GM12878 (cell line): ENCODE measurements around the gene DCLK2. TPM values are rescaled to one million over a fixed set of nuclear protein-coding genes. Genes with fewer than 3 reads are reported as not detected.

Experiments used
- ATAC-seq: fragments of 200-7000 bp; cut with Tn5 transposase; 3 replicates; pipeline ENCODE4 v1.9.1; 2020; ENCODE audit warnings: mild to moderate bottlenecking, moderate library complexity
- BruUV-seq: library from RNA; stranded (reverse); fragments of 400-500 nt; replicated peaks from 2 replicates; lab custom pipeline; 2021; lab: Mats Ljungman, UMichigan
- CTCF ChIA-PET: fragments of 300-600 bp; sonication (Branson Sonifier 250); formaldehyde crosslinking; extraction: SDS; loops from one replicate; lab custom pipeline; 2021; ENCODE audit warnings: inconsistent platforms; lab: Yijun Ruan, JAX
- POLR2A ChIA-PET: fragments of 350-600 bp; formaldehyde crosslinking; extraction: SDS; loops from one replicate; lab custom pipeline; 2021; ENCODE audit warnings: inconsistent platforms; lab: Charles Lee
- RAD21 ChIA-PET: fragments of 300-600 bp; sonication (Branson Sonifier 250); formaldehyde crosslinking; loops from one replicate; lab custom pipeline; 2023; ENCODE audit warnings: antibody characterized with exemption; ENCODE audit not compliant: unreplicated experiment; lab: Charles Lee
- SMC1A ChIA-PET: fragments of 300-600 bp; sonication (Branson Sonifier 250); formaldehyde crosslinking; loops from one replicate; lab custom pipeline; 2023; ENCODE audit not compliant: unreplicated experiment, uncharacterized antibody; lab: Charles Lee
- DNase-seq: peaks from one replicate; pipeline ENCODE4 v3.0.0-alpha.2; 2011; ENCODE audit warnings: low read depth, low spot score
- FAIRE-seq: peaks from 3 replicates; lab custom pipeline; 2011; peaks lifted over from hg19 to GRCh38; lab: Jason Lieb, UNC
- H2AFZ ChIP-seq: 2 replicates; pipeline ENCODE4 v1.6.0; 2011; ENCODE audit warnings: low read depth, low read length, control low read depth; ENCODE audit not compliant: control insufficient read depth
- H3K27ac ChIP-seq: 2 replicates; pipeline ENCODE4 v1.5.1; 2011; ENCODE audit warnings: control low read depth; ENCODE audit not compliant: control insufficient read depth, insufficient read depth
- H3K27me3 ChIP-seq, 2 experiments: replicated peaks in 1 of 2; 2 replicates each; pipeline versions ENCODE4 v1.6.0 to v1.6.1; 2011; ENCODE audit warnings: low read length in 1 of 2; ENCODE audit not compliant: control insufficient read depth in 2 of 2, insufficient read depth in 2 of 2
- H3K36me3 ChIP-seq, 2 experiments: 2 replicates each; pipeline ENCODE4 v1.5.1; 2011; ENCODE audit warnings: low read length in 1 of 2; ENCODE audit not compliant: control insufficient read depth in 2 of 2, insufficient read depth in 2 of 2
- H3K4me1 ChIP-seq: 2 replicates; pipeline ENCODE4 v1.6.1; 2011; ENCODE audit warnings: mild to moderate bottlenecking, low read length, moderate library complexity, mixed read lengths; ENCODE audit not compliant: control insufficient read depth, insufficient read depth
- H3K4me2 ChIP-seq: 2 replicates; pipeline ENCODE4 v1.6.0; 2011; ENCODE audit warnings: control low read depth; ENCODE audit not compliant: control insufficient read depth, insufficient read depth
- H3K4me3 ChIP-seq: fragments of 200-600 bp; sonication (generic); 2 replicates; pipeline ENCODE4 v1.5.1; 2016
- H3K79me2 ChIP-seq: 2 replicates; pipeline ENCODE4 v1.6.0; 2011; ENCODE audit warnings: low read length; ENCODE audit not compliant: control insufficient read depth, insufficient read depth
- H3K9ac ChIP-seq: 2 replicates; pipeline ENCODE4 v1.8.0; 2011; ENCODE audit warnings: low read length, control low read depth, mixed read lengths; ENCODE audit not compliant: control insufficient read depth, insufficient read depth
- H3K9me3 ChIP-seq: replicated peaks from 3 replicates; pipeline ENCODE4 v1.5.1; 2011; ENCODE audit warnings: mild to moderate bottlenecking, low read length; ENCODE audit not compliant: control insufficient read depth, insufficient read depth
- H4K20me1 ChIP-seq: 2 replicates; pipeline ENCODE4 v1.6.0; 2011; ENCODE audit not compliant: control insufficient read depth, insufficient read depth
- BRCA1 ChIP-seq: IDR thresholded peaks from 2 replicates; pipeline ENCODE4 v1.6.1; 2011; ENCODE audit warnings: low read depth, low read length, improper control_type of control experiment
- CEBPB ChIP-seq, 2 experiments: fragments of 150-350 bp in 1 of 2; IDR thresholded peaks; 2 replicates each; pipeline ENCODE4 v1.6.1; 2012 to 2014; ENCODE audit warnings: low read depth in 2 of 2, low read length in 2 of 2, borderline replicate concordance in 1 of 2, inconsistent platforms in 1 of 2
- CUX1 ChIP-seq: IDR thresholded peaks from 2 replicates; pipeline ENCODE4 v1.6.1; 2012; ENCODE audit warnings: improper control_type of control experiment, low read depth, low read length; ENCODE audit not compliant: insufficient replicate concordance
- ELK1 ChIP-seq: IDR thresholded peaks from 2 replicates; pipeline ENCODE4 v1.6.1; 2012; ENCODE audit warnings: low read depth, low read length, improper control_type of control experiment
- EP300 ChIP-seq, 2 experiments: fragments of 150-350 bp in 1 of 2; IDR thresholded peaks; 2 replicates each; pipeline ENCODE4 v1.6.1; 2011 to 2012; ENCODE audit warnings: low read depth in 2 of 2, low read length in 2 of 2, borderline replicate concordance in 1 of 2, improper control_type of control experiment in 1 of 2, inconsistent platforms in 1 of 2; ENCODE audit not compliant: control insufficient read depth in 1 of 2
- ETV6 ChIP-seq, 2 experiments: fragments of 450-650 bp in 1 of 2; IDR thresholded peaks in 1 of 2; conservative IDR thresholded peaks in 1 of 2; 2 replicates each; pipeline ENCODE4 v1.6.1; 2014; ENCODE audit warnings: antibody characterized with exemption in 1 of 2, borderline replicate concordance in 1 of 2, low read depth in 1 of 2, mild to moderate bottlenecking in 1 of 2, moderate library complexity in 1 of 2
- MTA2 ChIP-seq: fragments of 450-650 bp; IDR thresholded peaks from 2 replicates; pipeline ENCODE4 v1.6.1; 2016; ENCODE audit warnings: low read depth, mild to moderate bottlenecking, moderate library complexity
- NFXL1 ChIP-seq: fragments of 450-650 bp; IDR thresholded peaks from 2 replicates; pipeline ENCODE4 v1.6.1; 2017; ENCODE audit warnings: antibody characterized with exemption, mild to moderate bottlenecking, borderline replicate concordance
- NKRF ChIP-seq: fragments of 450-650 bp; conservative IDR thresholded peaks from 2 replicates; pipeline ENCODE4 v1.6.1; 2017; ENCODE audit warnings: mild to moderate bottlenecking, moderate library complexity
- SIN3A ChIP-seq: IDR thresholded peaks from 2 replicates; pipeline ENCODE4 v1.6.1; 2012; ENCODE audit warnings: low read depth, low read length, improper control_type of control experiment
- WRNIP1 ChIP-seq: IDR thresholded peaks from 2 replicates; pipeline ENCODE4 v1.6.1; 2011; ENCODE audit warnings: low read depth, low read length, improper control_type of control experiment, borderline replicate concordance
- YBX1 ChIP-seq: fragments of 450-650 bp; IDR thresholded peaks from 2 replicates; pipeline ENCODE4 v1.6.1; 2016; ENCODE audit warnings: antibody characterized with exemption
- ZSCAN29 ChIP-seq: fragments of 450-650 bp; IDR thresholded peaks from 2 replicates; pipeline ENCODE4 v1.6.1; 2017; ENCODE audit warnings: mild to moderate bottlenecking, moderate library complexity
- WGBS: methylation state at CpG from one replicate; pipeline ENCODE4 v1.1.6; 2016; ENCODE audit warnings: low lambda C conversion rate; ENCODE audit not compliant: insufficient replicate concordance, insufficient coverage; ENCODE audit errors: missing lambda C conversion rate; 5-methylcytosine and 5-hydroxymethylcytosine counted together
- in situ Hi-C: fragments of 300-500 bp; cut with MboI; formaldehyde crosslinking; loops from 9 replicates; pipeline ENCODE4 v1.14.3; 2018; ENCODE audit warnings: mixed read lengths
- intact Hi-C: fragments of 100-400 bp; cut with micrococcal nuclease; formaldehyde crosslinking; loops from one replicate; pipeline ENCODE4 v1.14.2; 2022; ENCODE audit not compliant: unreplicated experiment
- polyA plus RNA-seq, 11 experiments: library from polyadenylated mRNA; depleted of rRNA in 4 of 11; unstranded in 6 of 11; stranded (reverse) in 5 of 11; fragments of >200 nt; fragmentation: Nextera tagmentation in 4 of 11; fragmentation: Illumina TruSeq in 1 of 11; extraction: Ambion mirVana in 4 of 11; extraction: Trizol in 1 of 11; gene quantifications; 1 replicate in 1 of 11; 2 replicates in 10 of 11; pipeline versions ENCODE4 v1.2.1 to v1.2.3, GENCODE V29; 2011 to 2016; ENCODE audit warnings: inconsistent platforms in 2 of 11, missing spikeins in 2 of 11, low read depth in 1 of 11
- total RNA-seq, 4 experiments: library from RNA; depleted of rRNA in 3 of 4; stranded (reverse); fragments of >200 nt in 3 of 4; fragmentation: Illumina TruSeq in 1 of 4; extraction: Trizol in 1 of 4; gene quantifications; 2 replicates each; pipeline versions ENCODE4 v1.2.1 to v1.2.3, GENCODE V29; 2013 to 2021
- TF ChIP-seq, protein P1 (sequence below): IDR thresholded peaks from 2 replicates; pipeline ENCODE4 v1.6.1; 2011; ENCODE audit warnings: borderline replicate concordance, low read depth, mild to moderate bottlenecking, moderate library complexity, mixed read lengths, low read length; ENCODE audit not compliant: insufficient read depth; ENCODE audit errors: extremely low read length

The DCLK2 gene
- total and polyA plus RNA-seq, 10 of the 15 experiments (the other 5 are each of a cell fraction or from before 2014, with no cell fraction given) = not detected

GRCh38 chr4:150096625-150097024, 18.4 kb downstream of the DCLK2 start:
- CTCF ChIA-PET = no interaction called here
- no peaks in the 10 kb centered on the region for H4K20me1 ChIP-seq
- RAD21 ChIA-PET = no interaction called here
- no peaks in the 10 kb centered on the region for H3K36me3 ChIP-seq
- no peak overlapping the region for H2AFZ ChIP-seq
- in situ Hi-C loops = no loop called here
- H3K79me2 ChIP-seq = no peaks in the 10 kb centered on the region
- DNase-seq = no peak
- H3K27ac ChIP-seq = no peak overlapping the region
- no peak overlapping the region for H3K9ac ChIP-seq
- H3K27me3 ChIP-seq = no peaks in the 10 kb centered on the region
- no peaks in the 10 kb centered on the region for H3K4me1 ChIP-seq
- SMC1A ChIA-PET = no interaction called here
- intact Hi-C loops = no loop called here
- POLR2A ChIA-PET = no interaction called here
- no TSS peak for BruUV-seq
- WGBS = 12% methylated on average over 3 of the region's 3 CpGs
- H3K9me3 ChIP-seq = no peaks in the 10 kb centered on the region
- no peak overlapping the region for H3K4me3 ChIP-seq
- ATAC-seq = no peak
- no peak overlapping the region for H3K4me2 ChIP-seq
- no peak for FAIRE-seq
- TF ChIP-seq MTA2 = no peak
- TF ChIP-seq EP300 (IDR thresholded peaks at IDR 0.05; ENCODE audit: borderline replicate concordance in 1 of 2, control insufficient read depth in 1 of 2, low read depth in 2 of 2, low read length in 2 of 2) = no peak
- no peak for TF ChIP-seq ETV6 (conservative IDR thresholded peaks at IDR 0.05 in 1 of 2, IDR thresholded peaks at IDR 0.05 in 1 of 2; ENCODE audit: borderline replicate concordance in 1 of 2, low read depth in 1 of 2)
- TF ChIP-seq WRNIP1 = no peak
- TF ChIP-seq SIN3A = no peak
- no peak for TF ChIP-seq ELK1
- TF ChIP-seq, protein P1, sequence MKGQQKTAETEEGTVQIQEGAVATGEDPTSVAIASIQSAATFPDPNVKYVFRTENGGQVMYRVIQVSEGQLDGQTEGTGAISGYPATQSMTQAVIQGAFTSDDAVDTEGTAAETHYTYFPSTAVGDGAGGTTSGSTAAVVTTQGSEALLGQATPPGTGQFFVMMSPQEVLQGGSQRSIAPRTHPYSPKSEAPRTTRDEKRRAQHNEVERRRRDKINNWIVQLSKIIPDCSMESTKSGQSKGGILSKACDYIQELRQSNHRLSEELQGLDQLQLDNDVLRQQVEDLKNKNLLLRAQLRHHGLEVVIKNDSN = no peak
- no peak for TF ChIP-seq NKRF
- no peak for TF ChIP-seq ZSCAN29
- no peak for TF ChIP-seq CEBPB (IDR thresholded peaks at IDR 0.05; ENCODE audit: borderline replicate concordance in 1 of 2, low read depth in 2 of 2, low read length in 2 of 2)
- no peak for TF ChIP-seq NFXL1
- no peak for TF ChIP-seq BRCA1
- no peak for TF ChIP-seq YBX1
- TF ChIP-seq CUX1 = no peak
